Measurements from ENCODE around the gene TLE7.
A peak's percentile ranks its signal among the peaks of the same experiment; 100 is the strongest.

TLE7 gene

GRCh38 chr16:71412270-71413160, 29.3 kb downstream of the TLE7 start:
- peak; percentile 49 for DNase-seq (ENCODE audit: low read depth)

- no peak for DNase-seq (ENCODE audit: low read depth)
Observed at GRCh38 chr16:71410146-71410545, 31.7 kb downstream of the TLE7 start.

GRCh38 chr16:71409011-71409775, 32.7 kb downstream of the TLE7 start:
- DNase-seq (ENCODE audit: low read depth), result no peak

GRCh38 chr16:71408536-71408935, 33.3 kb downstream of the TLE7 start:
- DNase-seq (ENCODE audit: low read depth), result no peak

GRCh38 chr16:71407731-71408130, 34.1 kb downstream of the TLE7 start:
- no peak for DNase-seq (ENCODE audit: low read depth)

- no peak for DNase-seq (ENCODE audit: low read depth)
Observed at GRCh38 chr16:71406724-71407123, 35.1 kb downstream of the TLE7 start.

GRCh38 chr16:71406316-71406715, 35.5 kb downstream of the TLE7 start:
- no peak for DNase-seq (ENCODE audit: low read depth)

- DNase-seq (ENCODE audit: low read depth), result no peak
Observed at GRCh38 chr16:71404364-71404763, 37.5 kb downstream of the TLE7 start.

GRCh38 chr16:71402674-71403073, 39.2 kb downstream of the TLE7 start:
- DNase-seq (ENCODE audit: low read depth), result no peak

GRCh38 chr16:71402007-71402406, 39.8 kb downstream of the TLE7 start:
- DNase-seq (ENCODE audit: low read depth), result no peak

- no peak for DNase-seq (ENCODE audit: low read depth)
Observed at GRCh38 chr16:71399801-71400563, 41.9 kb downstream of the TLE7 start.

GRCh38 chr16:71396594-71396993, 45.3 kb downstream of the TLE7 start:
- DNase-seq (ENCODE audit: low read depth), result no peak

GRCh38 chr16:71389330-71389729, 52.5 kb downstream of the TLE7 start:
- DNase-seq (ENCODE audit: low read depth), result no peak

- no peak for DNase-seq (ENCODE audit: low read depth)
Observed at GRCh38 chr16:71387045-71387871, 54.6 kb downstream of the TLE7 start.

- DNase-seq (ENCODE audit: low read depth), result no peak
Observed at GRCh38 chr16:71384073-71384724, 57.7 kb downstream of the TLE7 start.

- no peak for DNase-seq (ENCODE audit: low read depth)
Observed at GRCh38 chr16:71383054-71383773, 58.6 kb downstream of the TLE7 start.

GRCh38 chr16:71380831-71381230, 61.0 kb downstream of the TLE7 start:
- DNase-seq (ENCODE audit: low read depth), result no peak
